ENCODE measurements around the gene REG1A.

Gene REG1A

DNA sequence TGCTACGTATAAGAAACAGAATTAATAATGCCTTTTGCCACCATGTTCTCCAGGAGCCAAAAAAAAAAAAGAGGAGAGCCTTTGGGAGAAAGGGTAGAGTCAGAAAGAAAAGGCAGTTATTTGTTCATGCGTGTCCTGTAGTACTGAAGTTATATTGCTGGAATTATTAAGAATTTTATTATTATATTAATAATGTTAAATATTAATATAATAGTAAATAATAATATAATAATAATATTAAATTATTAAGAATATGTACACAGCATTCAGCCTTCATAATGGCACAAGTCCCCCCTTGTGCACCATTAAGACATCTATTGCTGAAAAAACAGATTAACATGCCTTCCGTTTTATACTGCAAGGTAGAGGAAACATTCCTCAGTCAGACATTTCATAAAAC is 8.1 kb downstream of the REG1A start:
- DNase-seq: no peak

DNA sequence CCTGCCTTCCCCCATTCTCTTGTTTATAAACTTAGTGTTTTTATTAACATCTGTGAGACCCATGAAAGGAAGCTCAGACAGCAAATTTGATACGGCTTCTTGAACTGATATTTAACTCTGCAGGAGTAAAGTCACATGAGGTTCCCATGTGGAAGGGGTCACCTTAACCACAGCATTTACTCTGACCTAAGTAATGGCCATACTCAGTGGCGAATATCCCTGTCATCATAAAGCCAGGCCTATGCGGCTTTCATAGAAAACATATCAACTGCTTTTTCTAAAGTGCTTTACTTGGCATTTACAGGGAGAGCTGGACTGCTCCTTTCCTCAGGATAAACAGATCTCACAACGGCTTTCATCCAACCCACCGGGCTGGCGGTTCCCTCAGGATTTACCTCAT is 9.0 kb downstream of the REG1A start:
- no peak for DNase-seq

DNA sequence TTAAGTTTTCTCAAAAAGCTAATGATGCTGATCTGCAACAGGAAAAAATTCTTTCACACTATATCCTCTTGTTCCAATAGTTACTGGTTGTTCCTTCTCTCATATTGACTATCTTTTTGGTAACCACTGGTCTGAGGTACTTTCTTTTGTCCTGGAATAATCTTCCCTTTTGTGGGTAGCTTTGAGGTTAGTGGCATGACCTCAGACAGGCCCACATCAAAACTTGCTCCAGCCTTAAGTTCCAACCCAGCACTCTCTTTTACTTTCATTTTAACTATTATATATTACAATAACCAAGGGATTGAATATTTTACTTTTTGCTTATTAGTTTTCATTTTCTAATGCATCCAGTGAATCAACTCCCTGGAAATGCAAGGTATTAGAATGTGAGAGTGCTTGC is 9.5 kb downstream of the REG1A start:
- DNase-seq: no peak

DNA sequence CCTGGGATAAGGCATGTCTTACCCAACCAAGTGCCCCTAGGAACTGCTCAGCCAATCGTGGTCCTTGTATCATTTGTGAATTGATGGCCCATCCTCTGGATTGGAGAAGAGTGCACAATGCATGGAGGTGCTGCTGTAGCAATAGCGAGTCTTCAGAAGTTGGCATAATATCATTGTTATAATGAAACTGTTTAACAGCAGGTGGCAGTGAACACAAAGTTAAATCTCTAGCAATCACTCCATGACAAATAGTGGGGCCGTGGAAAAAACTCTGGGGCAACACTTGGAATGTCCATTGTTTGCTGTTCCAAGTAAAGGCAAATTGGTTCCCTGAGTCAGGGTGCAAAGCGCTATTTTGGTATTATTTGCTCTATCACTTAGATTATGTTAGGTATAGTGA is 11.4 kb downstream of the REG1A start:
- DNase-seq: no peak

DNA sequence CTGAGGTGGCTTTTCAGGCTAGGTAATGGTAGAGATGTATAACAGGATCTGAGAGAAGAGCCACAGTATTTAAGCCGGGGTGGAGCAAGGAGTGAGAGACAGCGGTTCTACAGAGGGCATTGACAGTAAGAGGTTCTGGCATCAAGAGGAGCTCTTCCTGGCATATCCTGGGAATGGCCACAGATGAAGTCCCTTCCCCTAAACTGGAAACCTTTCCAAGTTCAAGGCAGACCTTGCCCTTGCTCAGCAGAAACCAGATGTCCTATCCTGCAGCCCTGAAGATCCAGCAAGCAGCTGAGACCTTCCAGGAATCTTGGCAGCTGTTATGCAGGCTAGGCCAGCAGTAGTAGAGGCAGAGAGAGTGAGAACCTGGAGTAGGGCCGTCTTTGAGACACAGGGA is 18.1 kb downstream of the REG1A start:
- DNase-seq: no peak

DNA sequence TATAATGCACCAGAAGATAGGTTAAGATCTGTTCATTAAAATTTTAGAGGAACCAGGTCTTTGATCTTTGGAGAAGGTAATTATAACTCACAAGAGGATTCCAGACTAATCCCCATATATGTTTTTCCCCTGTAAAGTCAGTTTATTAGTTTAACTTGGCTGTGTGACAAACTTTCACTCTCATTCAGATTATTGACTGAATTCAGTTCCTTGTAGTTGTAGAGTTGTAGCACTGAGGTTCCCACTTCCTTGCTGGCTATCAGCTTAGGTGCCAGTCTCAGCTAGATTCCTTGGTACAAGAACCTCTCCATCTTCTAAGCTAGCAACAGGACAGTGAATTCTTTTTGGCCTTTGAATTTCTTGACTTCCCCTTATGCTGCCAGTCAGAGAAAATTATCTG is 19.1 kb downstream of the REG1A start:
- DNase-seq: no peak

DNA sequence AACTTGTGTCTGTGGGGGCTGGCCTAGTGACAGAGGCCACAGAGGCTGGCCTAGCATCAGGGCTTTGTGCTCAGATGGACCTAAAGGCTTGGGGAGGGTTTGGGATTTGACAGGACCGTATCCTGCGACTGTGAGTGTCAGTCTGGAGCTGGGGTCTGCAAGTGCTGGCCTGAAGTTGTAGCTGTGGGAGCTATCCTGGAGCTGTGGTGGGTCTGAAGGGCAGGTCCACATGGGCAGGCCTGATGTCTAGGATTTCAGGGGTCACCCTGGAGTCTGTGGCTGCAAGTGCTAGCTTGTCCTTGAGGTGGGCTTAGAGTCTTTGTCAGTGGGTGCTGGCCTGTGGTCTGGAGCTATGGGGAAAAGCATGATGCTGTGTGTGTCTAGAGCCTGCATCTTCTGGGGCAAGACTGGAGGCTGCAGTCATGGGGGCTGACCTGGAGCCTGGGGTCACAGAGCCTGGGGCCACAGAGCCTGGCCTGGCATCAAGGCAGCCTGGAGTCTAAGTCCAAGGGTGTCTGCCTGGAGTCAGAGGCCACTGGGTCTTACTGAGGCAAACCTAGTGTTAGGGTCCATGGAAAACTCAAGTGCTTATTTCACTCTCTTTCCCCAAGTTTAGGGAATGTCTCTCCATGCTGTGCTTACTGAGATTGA is 35.7 kb downstream of the REG1A start:
- no peak for DNase-seq

DNA sequence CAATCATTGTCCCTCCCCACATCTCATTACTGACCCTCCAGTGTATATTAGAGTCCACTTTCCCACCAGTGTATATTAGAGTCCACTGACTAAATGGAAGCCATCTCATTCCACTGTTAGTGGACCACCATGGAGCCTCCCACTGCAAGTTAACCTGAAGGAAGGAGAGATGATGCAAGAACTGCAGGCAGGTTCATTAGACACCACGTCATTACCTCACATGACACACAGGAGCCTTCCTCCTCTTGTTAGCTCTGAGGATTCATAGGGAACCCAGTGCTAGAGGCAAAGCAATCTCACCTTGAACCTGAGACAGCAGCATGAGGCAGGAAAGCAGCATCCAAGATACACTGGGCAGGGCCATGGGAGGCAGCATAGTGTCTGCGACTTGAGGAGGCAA is 38.7 kb downstream of the REG1A start:
- no peak for DNase-seq

DNA sequence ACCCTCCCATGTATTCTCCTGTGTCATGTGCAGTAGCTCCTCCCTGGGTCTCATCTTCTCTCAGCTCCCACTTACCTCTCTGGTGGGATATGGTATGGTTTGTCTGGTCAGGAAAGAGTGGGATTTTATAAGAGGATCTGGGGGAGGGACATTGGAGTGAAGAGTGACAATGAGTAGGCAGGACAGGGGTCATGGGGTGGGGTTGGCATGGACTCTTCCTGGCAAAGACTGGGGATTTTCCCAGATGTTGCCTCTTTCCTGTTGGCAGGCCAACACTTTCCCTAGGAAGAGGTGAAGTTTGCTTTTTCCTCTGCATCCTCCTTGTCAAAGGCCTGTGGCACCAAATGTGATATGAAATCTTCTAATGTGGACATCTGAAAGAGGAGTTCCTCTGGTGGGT is 39.4 kb downstream of the REG1A start, which contains the start of gene REG3A:
TSS of gene REG3A (minus strand) at position 101 of the 400 bp plus-strand sequence. CDS start 348 bp downstream, outside the sequence.
- no peak for DNase-seq

DNA sequence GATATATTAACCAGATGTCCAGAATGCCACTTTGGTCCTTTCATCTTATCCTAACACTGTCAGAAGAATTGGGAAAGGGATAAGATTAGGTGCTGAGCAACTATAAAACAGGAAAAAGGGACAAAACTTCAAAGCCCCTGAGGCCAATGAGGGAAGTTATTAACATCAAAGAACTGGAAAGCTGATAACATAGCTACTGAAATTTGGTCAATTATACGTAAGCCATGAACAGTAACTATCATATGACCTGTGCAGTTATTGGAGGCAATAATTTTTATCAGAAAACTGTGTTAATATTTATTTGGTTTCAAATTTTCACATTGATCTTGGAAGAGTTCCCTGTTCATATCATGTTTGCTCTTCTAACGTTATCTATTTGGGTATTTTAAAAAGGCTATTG is 41.8 kb downstream of the REG1A start:
- DNase-seq: no peak

DNA sequence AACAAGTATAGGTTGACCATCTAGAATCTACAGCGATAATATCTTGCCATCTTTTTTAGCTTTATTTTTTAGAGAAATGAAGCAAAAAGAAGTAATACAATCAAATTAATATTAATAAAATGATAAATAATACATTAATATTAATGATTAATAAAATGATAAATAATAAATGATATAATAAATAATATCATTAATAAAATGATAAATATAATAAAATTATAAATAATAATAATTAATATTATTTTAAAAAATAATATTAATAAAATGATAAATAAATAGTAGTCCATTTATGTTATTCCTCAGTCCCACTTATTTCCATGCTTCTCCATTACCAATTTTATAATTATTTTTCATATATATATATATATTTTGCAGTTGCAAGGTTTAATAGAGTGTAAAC is 42.5 kb downstream of the REG1A start:
- no peak for DNase-seq

DNA sequence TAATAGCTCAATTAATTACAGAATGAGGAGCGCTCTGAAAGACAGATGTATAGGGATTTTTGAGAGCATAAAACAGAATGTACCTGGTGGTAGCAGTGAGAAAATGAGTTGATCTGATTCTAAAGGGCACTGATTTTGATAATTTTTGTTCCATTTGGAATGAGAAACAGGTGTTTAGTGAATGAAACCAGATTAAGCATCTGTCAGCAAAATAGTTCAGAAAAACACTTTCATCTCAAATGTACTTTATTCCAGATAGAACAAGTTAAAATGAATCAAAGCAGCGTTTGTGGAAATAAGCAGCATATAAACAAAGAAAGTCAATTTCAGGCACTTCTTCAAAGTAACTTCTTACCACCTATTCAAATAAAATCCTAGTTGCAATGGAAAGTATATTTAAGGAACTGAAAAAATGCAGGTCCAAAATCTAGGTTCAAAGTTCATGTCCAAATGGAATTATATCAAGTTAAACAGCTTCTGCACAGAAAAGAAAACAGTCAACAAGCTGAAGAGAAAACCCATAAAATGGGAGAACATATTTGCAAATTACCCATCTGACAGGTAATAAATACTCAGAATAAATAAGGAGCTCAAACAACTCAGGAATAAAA is 51.2 kb downstream of the REG1A start:
- no peak for DNase-seq
